Kidney (tissue), 14 donors: ENCODE measurements around the gene ANKRD24. TPM values are rescaled to one million over a fixed set of nuclear protein-coding genes. Genes with fewer than 3 reads are reported as not detected.
"Not testable (repeated sequence)": the region's sequence is repeated elsewhere in the genome, so short reads cannot be mapped to it uniquely, and the experiment has no call there.

ENCODE experiments used
- DNase-seq, 5 donors: peaks; one replicate each; pipeline ENCODE4 v3.0.0-alpha.2; 2013 to 2020
- FAIRE-seq: peaks from 2 replicates; lab custom pipeline; 2012; peaks lifted over from hg19 to GRCh38; lab: Jason Lieb, UNC
- H3K27ac ChIP-seq, 2 donors: one replicate each; pipeline ENCODE4 v1.7.0; 2013; ENCODE audit warnings: low read depth in 2 of 2, low read length in 2 of 2, inconsistent platforms in 1 of 2
- H3K27me3 ChIP-seq: one replicate; pipeline ENCODE4 v1.7.1; 2013; ENCODE audit warnings: low read length, inconsistent platforms; ENCODE audit not compliant: control insufficient read depth, insufficient read depth
- H3K36me3 ChIP-seq, 3 donors: one replicate each; pipeline versions ENCODE4 v1.7.0 to v1.7.1; 2013; ENCODE audit warnings: low read length in 3 of 3, control low read depth in 1 of 3, inconsistent platforms in 1 of 3; ENCODE audit not compliant: insufficient read depth in 3 of 3, control insufficient read depth in 2 of 3
- H3K4me1 ChIP-seq, 3 donors: one replicate each; pipeline versions ENCODE4 v1.7.0 to v1.7.1; 2013; ENCODE audit warnings: low read length in 3 of 3, inconsistent platforms in 1 of 3, low read depth in 1 of 3; ENCODE audit not compliant: control insufficient read depth in 2 of 3, insufficient read depth in 2 of 3
- H3K4me3 ChIP-seq, 3 donors: one replicate each; pipeline versions ENCODE4 v1.7.0 to v1.8.1; 2013; ENCODE audit warnings: low read length in 3 of 3, control low read depth in 1 of 3, inconsistent platforms in 1 of 3
- H3K9ac ChIP-seq, 3 donors: one replicate each; pipeline versions ENCODE4 v1.7.0 to v1.7.1; 2013; ENCODE audit warnings: low read length in 3 of 3, control low read depth in 1 of 3, inconsistent platforms in 1 of 3
- H3K9me3 ChIP-seq, 3 donors: one replicate each; pipeline versions ENCODE4 v1.7.0 to v1.7.1; 2013; ENCODE audit warnings: low read length in 3 of 3, control low read depth in 1 of 3, inconsistent platforms in 1 of 3; ENCODE audit not compliant: control insufficient read depth in 2 of 3, insufficient read depth in 1 of 3
- CTCF ChIP-seq: IDR thresholded peaks from 3 replicates; pipeline ENCODE4 v1.5.1; 2012; ENCODE audit warnings: mild to moderate bottlenecking, moderate library complexity, borderline replicate concordance; ENCODE audit not compliant: insufficient read depth; ENCODE audit errors: extremely low read depth
- intact Hi-C: fragments of 100-400 bp; cut with DNase I; formaldehyde crosslinking; loops from one replicate; pipeline ENCODE4 v1.11.1; 2022
- polyA plus RNA-seq: library from polyadenylated mRNA; stranded (reverse); fragments of 350-450 nt; fragmentation: Illumina TruSeq; extraction: RNeasy Lipid Tissue Mini Kit (QIAGEN cat#74804); gene quantifications from one replicate; pipeline ENCODE4 v1.2.3, GENCODE V29; 2014; ENCODE audit warnings: low read depth, low replicate concordance; ENCODE audit not compliant: insufficient read depth
- total RNA-seq: library from RNA; stranded (reverse); fragmentation: NEBNext Ultra II Directional; extraction: Animal tissue kit (Norgen Biotek cat#: 25700); gene quantifications from one replicate; pipeline ENCODE4 v1.2.1, GENCODE V29; 2021
- donor health status: control.
- donor health status: control.
- donor health status: control.
- donor health status: control.
- donor health status: control.
- donor health status: DM: yes; HTN: yes; CAD: no.
- donor health status: Normal renal cell carcinoma (clear cell type).

ANKRD24 gene
- total and polyA plus RNA-seq, 2 donors from 2014 or later: 0.72 to 1.8 TPM

GRCh38 chr19:4215807-4216206, 33.3 kb downstream of the ANKRD24 start:
- FAIRE-seq: no peak
- H3K36me3 ChIP-seq: no peaks in the 10 kb centered on the region

GRCh38 chr19:4216846-4217245, 34.4 kb downstream of the ANKRD24 start:
- H3K27ac ChIP-seq: no peak overlapping the region
- no peaks in the 10 kb centered on the region for H3K4me1 ChIP-seq
- DNase-seq (no peak), FAIRE-seq (no peak)
- TF ChIP-seq CTCF: no peak
- no peaks in the 10 kb centered on the region for H3K36me3 ChIP-seq
- no peak overlapping the region for H3K4me3 ChIP-seq
- intact Hi-C loops: no loop called here
- no peaks in the 10 kb centered on the region for H3K9me3 ChIP-seq
- H3K27me3 ChIP-seq: no peaks in the 10 kb centered on the region
- H3K9ac ChIP-seq: no peak overlapping the region

More at GRCh38 chr19:4215807-4216206, 33.3 kb downstream of the ANKRD24 start:
- intact Hi-C loops: no loop called here
- no peak for TF ChIP-seq CTCF
- no peak overlapping the region for H3K27ac ChIP-seq
- no peak for DNase-seq
- no peaks in the 10 kb centered on the region for H3K27me3 ChIP-seq
- H3K4me3 ChIP-seq: no peak overlapping the region
- no peak overlapping the region for H3K9ac ChIP-seq
- H3K4me1 ChIP-seq: no peaks in the 10 kb centered on the region
- no peaks in the 10 kb centered on the region for H3K9me3 ChIP-seq

GRCh38 chr19:4217429-4218264, 35.2 kb downstream of the ANKRD24 start:
- no peak overlapping the region for H3K4me3 ChIP-seq
- H3K9ac ChIP-seq: no peak overlapping the region
- no peaks in the 10 kb centered on the region for H3K36me3 ChIP-seq
- no peak for FAIRE-seq
- no peak for TF ChIP-seq CTCF
- no peaks in the 10 kb centered on the region for H3K27me3 ChIP-seq
- H3K4me1 ChIP-seq: no peaks in the 10 kb centered on the region
- intact Hi-C loops: no loop called here
- H3K27ac ChIP-seq: no peak overlapping the region
- no peaks in the 10 kb centered on the region for H3K9me3 ChIP-seq
- no peak for DNase-seq

GRCh38 chr19:4218523-4218922, 36.0 kb downstream of the ANKRD24 start:
- H3K9me3 ChIP-seq, H3K27me3 ChIP-seq, H3K27ac ChIP-seq, FAIRE-seq, H3K36me3 ChIP-seq, intact Hi-C loops, H3K4me1 ChIP-seq, H3K4me3 ChIP-seq, DNase-seq, H3K9ac ChIP-seq: not testable (repeated sequence)
